HFFc6 (cell line): ENCODE data around the gene CCM2L. TPM values are rescaled to one million over a fixed set of nuclear protein-coding genes. Genes with fewer than 3 reads are reported as not detected.

Source experiments
- DNase-seq: peaks from one replicate; pipeline ENCODE4 v3.0.0-alpha.2; 2018
- H3K27ac Mint-ChIP-seq: 2 replicates; pipeline ENCODE4 v1.8.0; 2020; ENCODE audit warnings: mild to moderate bottlenecking, mixed read lengths
- H3K27me3 Mint-ChIP-seq: 2 replicates; pipeline ENCODE4 v1.8.0; 2021; ENCODE audit warnings: mild to moderate bottlenecking, moderate library complexity, mixed read lengths; ENCODE audit not compliant: insufficient read depth
- H3K36me3 Mint-ChIP-seq: 2 replicates; pipeline ENCODE4 v1.8.0; 2021; ENCODE audit warnings: low read depth, mixed read lengths
- H3K4me1 Mint-ChIP-seq: 2 replicates; pipeline ENCODE4 v1.8.0; 2020; ENCODE audit warnings: low read depth, mixed read lengths
- H3K4me3 Mint-ChIP-seq: 2 replicates; pipeline ENCODE4 v1.8.0; 2020; ENCODE audit warnings: mild to moderate bottlenecking, moderate library complexity, mixed read lengths
- H3K9me3 Mint-ChIP-seq: 2 replicates; pipeline ENCODE4 v1.8.0; 2020; ENCODE audit warnings: mild to moderate bottlenecking, mixed read lengths
- total RNA-seq, 6 experiments: library from RNA; stranded (reverse); fragmentation: NEBNext Ultra II Directional; extraction: Animal tissue kit (Norgen Biotek cat#: 25700); gene quantifications; 2 replicates in 1 of 6; 3 replicates in 5 of 6; pipeline ENCODE4 v1.2.3, GENCODE V29; 2021
- TF ChIP-seq, protein P1 (sequence below): fragments of 200-600 bp; sonication (generic); IDR thresholded peaks from 2 replicates; pipeline ENCODE4 v1.5.0; 2021; ENCODE audit warnings: antibody characterized with exemption, mild to moderate bottlenecking

CCM2L gene
- total RNA-seq, 6 experiments from 2014 or later, result not detected

DNA sequence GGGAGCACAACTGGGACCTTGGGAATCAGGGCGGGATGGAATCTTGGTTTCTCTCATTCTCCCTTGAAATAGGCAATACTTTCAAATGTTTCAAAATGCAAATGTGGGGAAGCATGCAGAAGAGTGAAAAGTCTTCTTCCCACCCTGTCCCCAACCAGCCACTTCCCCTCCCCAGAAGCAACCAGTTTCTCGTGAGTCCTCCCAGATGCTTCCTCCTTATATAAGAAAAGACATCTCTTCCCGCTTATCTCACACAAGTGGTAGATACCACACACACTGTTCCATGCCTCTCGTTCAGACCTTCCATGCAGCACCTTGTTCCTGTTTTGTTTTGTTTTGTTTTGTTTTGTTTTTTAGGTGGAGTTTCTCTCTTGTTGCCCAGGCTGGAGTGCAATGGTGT is 67.0 kb downstream of the CCM2L start:
- no peaks in the 10 kb centered on the region for H3K36me3 Mint-ChIP-seq
- no peak overlapping the region for H3K27ac Mint-ChIP-seq
- DNase-seq, result no peak
- no peaks in the 10 kb centered on the region for H3K9me3 Mint-ChIP-seq
- H3K27me3 Mint-ChIP-seq, result peaks cover 26% of the 10 kb centered on the region
- TF ChIP-seq, protein P1, sequence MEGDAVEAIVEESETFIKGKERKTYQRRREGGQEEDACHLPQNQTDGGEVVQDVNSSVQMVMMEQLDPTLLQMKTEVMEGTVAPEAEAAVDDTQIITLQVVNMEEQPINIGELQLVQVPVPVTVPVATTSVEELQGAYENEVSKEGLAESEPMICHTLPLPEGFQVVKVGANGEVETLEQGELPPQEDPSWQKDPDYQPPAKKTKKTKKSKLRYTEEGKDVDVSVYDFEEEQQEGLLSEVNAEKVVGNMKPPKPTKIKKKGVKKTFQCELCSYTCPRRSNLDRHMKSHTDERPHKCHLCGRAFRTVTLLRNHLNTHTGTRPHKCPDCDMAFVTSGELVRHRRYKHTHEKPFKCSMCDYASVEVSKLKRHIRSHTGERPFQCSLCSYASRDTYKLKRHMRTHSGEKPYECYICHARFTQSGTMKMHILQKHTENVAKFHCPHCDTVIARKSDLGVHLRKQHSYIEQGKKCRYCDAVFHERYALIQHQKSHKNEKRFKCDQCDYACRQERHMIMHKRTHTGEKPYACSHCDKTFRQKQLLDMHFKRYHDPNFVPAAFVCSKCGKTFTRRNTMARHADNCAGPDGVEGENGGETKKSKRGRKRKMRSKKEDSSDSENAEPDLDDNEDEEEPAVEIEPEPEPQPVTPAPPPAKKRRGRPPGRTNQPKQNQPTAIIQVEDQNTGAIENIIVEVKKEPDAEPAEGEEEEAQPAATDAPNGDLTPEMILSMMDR, result no peak
- H3K4me3 Mint-ChIP-seq, result no peak overlapping the region
- peaks cover 6% of the 10 kb centered on the region for H3K4me1 Mint-ChIP-seq

DNA sequence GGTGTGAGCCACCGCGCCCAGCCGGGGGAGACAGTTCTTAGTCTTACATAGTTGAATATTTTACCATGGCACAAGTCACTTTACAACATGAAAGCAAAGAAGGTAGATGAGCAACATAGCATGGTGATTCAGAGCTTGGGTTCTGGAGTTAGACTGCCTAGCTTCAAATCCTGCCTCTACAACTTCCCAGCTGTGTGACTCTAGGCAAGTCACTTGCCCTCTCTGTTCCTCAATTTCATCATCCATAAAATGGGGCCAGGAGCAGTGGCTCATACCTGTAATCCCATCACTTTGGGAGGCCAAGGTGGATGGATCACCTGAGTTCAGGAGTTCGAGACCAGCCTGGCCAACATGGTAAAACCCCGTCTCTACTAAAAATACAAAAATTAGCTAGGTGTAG is 68.1 kb downstream of the CCM2L start:
- H3K36me3 Mint-ChIP-seq, result no peaks in the 10 kb centered on the region
- no peak for DNase-seq
- no peaks in the 10 kb centered on the region for H3K9me3 Mint-ChIP-seq
- no peak overlapping the region for H3K4me3 Mint-ChIP-seq
- no peaks in the 10 kb centered on the region for H3K4me1 Mint-ChIP-seq
- no peak overlapping the region for H3K27ac Mint-ChIP-seq
- TF ChIP-seq, protein P1, result no peak
- H3K27me3 Mint-ChIP-seq, result peaks cover 26% of the 10 kb centered on the region

DNA sequence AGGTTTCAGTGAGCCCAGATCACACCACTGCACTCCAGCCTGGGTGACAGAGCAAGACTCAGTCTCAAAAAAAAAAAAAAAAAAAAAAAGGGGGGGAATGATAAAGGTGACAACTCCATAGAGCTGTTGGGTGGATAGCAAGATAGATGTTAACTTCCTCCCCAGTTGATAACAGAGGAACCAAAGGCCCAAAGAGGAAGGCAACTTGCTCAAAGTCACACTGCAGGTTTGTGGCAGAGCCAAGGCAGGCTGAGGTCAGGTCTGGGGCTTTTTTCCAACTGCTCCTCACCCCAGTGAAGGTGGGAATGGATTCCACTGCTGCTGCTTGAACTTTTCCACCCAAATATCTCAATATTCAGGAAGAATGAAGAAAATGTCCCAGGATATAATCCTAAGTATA is 68.6 kb downstream of the CCM2L start:
- DNase-seq, result no peak
- H3K27me3 Mint-ChIP-seq, result peaks cover 27% of the 10 kb centered on the region
- H3K4me1 Mint-ChIP-seq, result no peaks in the 10 kb centered on the region
- H3K36me3 Mint-ChIP-seq, result no peaks in the 10 kb centered on the region
- no peaks in the 10 kb centered on the region for H3K9me3 Mint-ChIP-seq
- H3K27ac Mint-ChIP-seq, result no peak overlapping the region
- H3K4me3 Mint-ChIP-seq, result no peak overlapping the region
- TF ChIP-seq, protein P1, result no peak

DNA sequence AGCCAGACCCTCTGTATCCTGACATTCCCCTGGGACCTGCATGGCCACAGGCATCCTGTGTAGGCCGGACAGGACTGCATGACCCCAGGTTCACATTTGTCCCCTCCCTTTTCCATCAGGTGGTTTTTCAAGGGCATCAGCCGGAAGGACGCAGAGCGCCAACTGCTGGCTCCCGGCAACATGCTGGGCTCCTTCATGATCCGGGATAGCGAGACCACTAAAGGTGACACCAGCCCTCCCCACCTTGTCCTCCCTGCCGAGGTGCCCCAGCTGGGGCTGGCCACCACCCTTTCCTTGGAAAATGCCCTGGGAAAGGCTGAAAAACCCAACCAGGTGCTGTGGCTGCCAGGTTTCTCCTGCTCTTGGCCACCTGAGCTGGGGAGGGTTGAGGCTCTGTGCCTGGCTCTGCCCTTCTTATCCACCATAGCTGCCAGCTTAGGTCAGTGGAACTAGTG is 69.4 kb downstream of the CCM2L start:
- Mint-ChIP-seq H3K9me3 (no peaks in the 10 kb centered on the region), H3K4me1 (no peaks in the 10 kb centered on the region), H3K4me3 (no peak overlapping the region), H3K36me3 (no peaks in the 10 kb centered on the region), H3K27me3 (peaks cover 24% of the 10 kb centered on the region), H3K27ac (no peak overlapping the region)
- TF ChIP-seq, protein P1, result no peak
- no peak for DNase-seq

DNA sequence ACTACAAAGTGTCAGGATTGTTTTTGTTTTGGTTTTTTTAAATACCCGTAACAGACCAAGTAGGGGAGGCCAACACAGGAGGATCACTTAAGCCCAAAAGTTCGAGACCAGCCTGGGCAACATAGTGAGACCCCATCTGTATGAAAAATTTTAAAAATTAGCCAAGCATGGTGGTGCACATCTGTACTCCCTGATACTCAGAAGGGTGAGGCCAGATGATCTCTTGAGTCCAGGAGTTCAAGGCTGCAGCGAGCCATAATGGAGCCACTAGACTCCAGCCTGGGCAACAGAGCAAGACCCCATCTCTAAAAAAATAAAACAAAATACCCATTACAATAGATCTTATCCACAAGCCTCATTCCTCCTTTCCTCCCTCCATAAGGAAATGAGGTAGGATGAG is 70.5 kb downstream of the CCM2L start:
- peaks cover 33% of the 10 kb centered on the region for H3K27me3 Mint-ChIP-seq
- H3K27ac Mint-ChIP-seq, result no peak overlapping the region
- no peaks in the 10 kb centered on the region for H3K9me3 Mint-ChIP-seq
- H3K4me3 Mint-ChIP-seq, result no peak overlapping the region
- no peak for DNase-seq
- H3K4me1 Mint-ChIP-seq, result no peaks in the 10 kb centered on the region
- no peaks in the 10 kb centered on the region for H3K36me3 Mint-ChIP-seq
- TF ChIP-seq, protein P1, result no peak

Other genes starting within 250 kb of the CCM2L start
- under 1 TPM; 0.07 to 0.30 (median 0.16) TPM for gene MYLK2, start 191.1 kb upstream of the CCM2L start, total RNA-seq
- not detected for gene FOXS1, start 164.8 kb upstream of the CCM2L start, total RNA-seq
- gene DUSP15, start 139.9 kb upstream of the CCM2L start, total RNA-seq, result not detected
- gene TTLL9, start 139.8 kb upstream of the CCM2L start, total RNA-seq, result not detected
- gene PDRG1, start 58.4 kb upstream of the CCM2L start, total RNA-seq, result 10 to 100 TPM; 12.2 to 17.1 (median 13.1) TPM
- gene XKR7, start 42.3 kb upstream of the CCM2L start, total RNA-seq, result not detected
- not detected for gene HCK, start 41.8 kb downstream of the CCM2L start, total RNA-seq
- 10 to 100 TPM; 54.8 to 73.9 (median 60.7) TPM for gene TM9SF4, start 99.3 kb downstream of the CCM2L start, total RNA-seq
- 10 to 100 TPM in 2 of 6 experiments, 1 to 10 TPM in 4; 8.5 to 11.1 (median 9.5) TPM for gene PLAGL2, start 197.3 kb downstream of the CCM2L start, total RNA-seq
- gene POFUT1, start 197.4 kb downstream of the CCM2L start, total RNA-seq, result 10 to 100 TPM; 64.1 to 83.7 (median 74.6) TPM